ENCODE data around the gene EIF4G3. TPM values are rescaled to one million over a fixed set of nuclear protein-coding genes. Genes with fewer than 3 reads are reported as not detected.

EIF4G3 gene
- total RNA-seq, 1 experiment from 2014 or later, result 72.0 TPM

GRCh38 chr1:20887246-20887645 is 289.5 kb downstream of the EIF4G3 start:
- H3K4me1 Mint-ChIP-seq, result peaks cover 5 to 10% of the 10 kb centered on the region in 2 experiments; a peak in 2 of 4 replicates

More at GRCh38 chr1:20887246-20887645, 289.5 kb downstream of the EIF4G3 start:
- Histone ChIP-seq H2BK20ac (ENCODE audit: low read depth, low read length, poor library complexity, severe bottlenecking) (no peak overlapping the region), H3K27me3 (ENCODE audit: insufficient read depth, low read length) (no peaks in the 10 kb centered on the region), H3K9ac (ENCODE audit: extremely low read depth, insufficient read length, low read length) (no peak overlapping the region), H4K91ac (ENCODE audit: insufficient read length, low read depth, low read length) (no peak overlapping the region), H3K27ac (ENCODE audit: insufficient read length, low read depth, low read length) (no peak overlapping the region), H3K18ac (ENCODE audit: insufficient read length, low read depth, low read length) (no peak overlapping the region), H2AFZ (ENCODE audit: low read length) (no peak overlapping the region), H3K4me2 (ENCODE audit: insufficient read depth, insufficient read length, low read length) (no peak overlapping the region), H2BK12ac (ENCODE audit: insufficient read length, low read depth, low read length) (no peak overlapping the region), H3K14ac (ENCODE audit: insufficient read depth, low read length) (no peak overlapping the region), H2BK15ac (ENCODE audit: low read depth, low read length) (no peak overlapping the region), H4K8ac (replicated peaks; ENCODE audit: insufficient read length, low read depth, low read length) (no peak overlapping the region), H4K20me1 (ENCODE audit: control insufficient read depth, insufficient read depth, insufficient read length) (no peaks in the 10 kb centered on the region), H4K5ac (ENCODE audit: insufficient read length, low read depth, low read length) (no peak overlapping the region), H3K79me2 (ENCODE audit: insufficient read depth, low read length) (no peaks in the 10 kb centered on the region; the same call in 1 of the 2 replicates), H3K4me1 (ENCODE audit: insufficient read depth, low read length) (no peaks in the 10 kb centered on the region), H3K23me2 (ENCODE audit: insufficient read length, low read depth, low read length, poor library complexity, severe bottlenecking) (no peaks in the 10 kb centered on the region), H3T11ph (ENCODE audit: low read length) (no peak overlapping the region), H2BK5ac (ENCODE audit: insufficient read length, low read length) (no peak overlapping the region), H3K79me1 (ENCODE audit: insufficient read depth, low read depth, low read length, poor library complexity, severe bottlenecking) (no peaks in the 10 kb centered on the region), H3K23ac (ENCODE audit: insufficient read length, low read depth, low read length) (no peak overlapping the region), H3K56ac (ENCODE audit: insufficient read length, low read depth, low read length) (no peak overlapping the region), H3K4ac (ENCODE audit: low read depth, low read length) (no peak overlapping the region), H2BK120ac (ENCODE audit: low read depth, low read length, poor library complexity, severe bottlenecking) (no peak overlapping the region), H2AK5ac (ENCODE audit: insufficient read length, low read length) (no peak overlapping the region), H3K9me3 (ENCODE audit: control insufficient read depth, low read depth, low read length) (no peaks in the 10 kb centered on the region)
- DNase-seq, result no peak
- H3K27ac Mint-ChIP-seq, result no peak overlapping the region
- peaks cover 0 to 19% (median 10%) of the 10 kb centered on the region in 3 experiments; a peak in 5 of 7 replicates for H3K36me3 Mint-ChIP-seq (ENCODE audit: insufficient read depth in 1 of 3, low read depth in 3 of 3)
- H3K27me3 Mint-ChIP-seq (ENCODE audit: low read depth), result no peaks in the 10 kb centered on the region
- no peak for TF ChIP-seq CTCF (conservative IDR thresholded peaks at IDR 0.05)
- no peaks in the 10 kb centered on the region for H3K9me3 Mint-ChIP-seq
- no peak overlapping the region for H3K4me3 Mint-ChIP-seq
- no CpG with 5 or more reads among the region's 2 CpGs for WGBS (ENCODE audit: extremely low coverage, insufficient read length, low lambda C conversion rate)
